ENCODE data around the gene TBC1D9. TPM values are rescaled to one million over a fixed set of nuclear protein-coding genes. Genes with fewer than 3 reads are reported as not detected.
A peak's percentile ranks its signal among the peaks of the same experiment; 100 is the strongest.

TBC1D9 gene
- polyA plus RNA-seq, 1 of the 3 experiments (the other 2 are of a cell fraction) = 13.5 TPM

DNA sequence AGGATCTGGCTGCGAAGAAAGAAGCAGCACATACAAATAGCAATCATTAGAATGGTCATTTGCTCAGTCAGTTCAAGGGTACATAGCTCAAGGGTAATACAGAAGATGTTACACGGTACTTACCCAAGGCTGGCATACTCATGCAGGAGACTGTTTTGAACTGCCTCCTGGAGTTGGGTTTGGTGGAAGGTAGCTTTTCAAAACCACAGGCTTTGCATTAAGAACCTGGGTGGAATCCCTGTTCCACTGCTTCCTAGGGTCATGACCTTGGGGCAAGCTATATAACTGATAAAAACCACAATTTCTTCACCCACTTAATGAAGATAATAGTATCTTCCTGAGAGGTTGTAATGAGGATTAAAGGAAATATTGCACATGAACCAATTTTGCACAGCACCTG, 36.5 kb downstream of the TBC1D9 start:
- H3K27ac ChIP-seq (ENCODE audit: low read depth in 2 of 2, low read length in 1 of 2) = peak overlapping the region in 1 of 2 experiments; percentile 82; a peak in 2 of 4 replicates
- ChIA-PET CTCF (no interaction called here), POLR2A (no interaction called here)
- no peaks in the 10 kb centered on the region for H3K27me3 ChIP-seq (ENCODE audit: insufficient read depth)
- DNase-seq = no peak
- no peaks in the 10 kb centered on the region for H3K9me3 ChIP-seq
- H2AFZ ChIP-seq (ENCODE audit: low read depth) = no peak overlapping the region
- no peak overlapping the region for H3K4me2 ChIP-seq
- TF ChIP-seq EZH2phosphoT487 (IDR thresholded peaks at IDR 0.05; ENCODE audit: borderline replicate concordance, low read depth) (no peak), MXI1 (IDR thresholded peaks at IDR 0.05; ENCODE audit: low read depth, low read length) (no peak), TAF1 (IDR thresholded peaks at IDR 0.05; ENCODE audit: borderline replicate concordance, low read depth, low read length) (no peak), RFX5 (IDR thresholded peaks at IDR 0.05; ENCODE audit: low read length) (no peak), GATA2 (CRISPR knock-in tag; IDR thresholded peaks at IDR 0.05) (no peak), ELF1 (IDR thresholded peaks at IDR 0.05) (no peak), RAD21 (IDR thresholded peaks at IDR 0.05; ENCODE audit: low read length) (no peak), FOXJ3 (CRISPR knock-in tag; IDR thresholded peaks at IDR 0.05) (no peak), TCF12 (IDR thresholded peaks at IDR 0.05) (no peak), RCOR1 (IDR thresholded peaks at IDR 0.05; ENCODE audit: low read length) (no peak), FOXM1 (IDR thresholded peaks at IDR 0.05; ENCODE audit: low read depth) (no peak), MEF2A (IDR thresholded peaks at IDR 0.05; ENCODE audit: borderline replicate concordance, low read depth) (no peak), NFIC (IDR thresholded peaks at IDR 0.05; ENCODE audit: borderline replicate concordance) (no peak), USF1 (IDR thresholded peaks at IDR 0.05; ENCODE audit: borderline replicate concordance, low read depth) (no peak), FOSL2 (IDR thresholded peaks at IDR 0.05; ENCODE audit: borderline replicate concordance, low read depth) (no peak)
- TF ChIP-seq, protein P1, sequence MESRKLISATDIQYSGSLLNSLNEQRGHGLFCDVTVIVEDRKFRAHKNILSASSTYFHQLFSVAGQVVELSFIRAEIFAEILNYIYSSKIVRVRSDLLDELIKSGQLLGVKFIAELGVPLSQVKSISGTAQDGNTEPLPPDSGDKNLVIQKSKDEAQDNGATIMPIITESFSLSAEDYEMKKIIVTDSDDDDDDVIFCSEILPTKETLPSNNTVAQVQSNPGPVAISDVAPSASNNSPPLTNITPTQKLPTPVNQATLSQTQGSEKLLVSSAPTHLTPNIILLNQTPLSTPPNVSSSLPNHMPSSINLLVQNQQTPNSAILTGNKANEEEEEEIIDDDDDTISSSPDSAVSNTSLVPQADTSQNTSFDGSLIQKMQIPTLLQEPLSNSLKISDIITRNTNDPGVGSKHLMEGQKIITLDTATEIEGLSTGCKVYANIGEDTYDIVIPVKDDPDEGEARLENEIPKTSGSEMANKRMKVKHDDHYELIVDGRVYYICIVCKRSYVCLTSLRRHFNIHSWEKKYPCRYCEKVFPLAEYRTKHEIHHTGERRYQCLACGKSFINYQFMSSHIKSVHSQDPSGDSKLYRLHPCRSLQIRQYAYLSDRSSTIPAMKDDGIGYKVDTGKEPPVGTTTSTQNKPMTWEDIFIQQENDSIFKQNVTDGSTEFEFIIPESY (IDR thresholded peaks at IDR 0.05; ENCODE audit: borderline replicate concordance, low read depth) = no peak
- no peak overlapping the region for H3K4me3 ChIP-seq (ENCODE audit: low read depth in 2 of 2, low read length in 1 of 2)
- H3K79me2 ChIP-seq (ENCODE audit: insufficient read depth) = peaks cover 48% of the 10 kb centered on the region; the same call in 1 of the 2 replicates
- peaks cover 6 to 28% of the 10 kb centered on the region in 2 experiments for H3K4me1 ChIP-seq (ENCODE audit: control insufficient read depth in 1 of 2, insufficient read depth in 2 of 2, low read depth in 1 of 2, low read length in 1 of 2)
- no peak overlapping the region for H3K9ac ChIP-seq
- H3F3A ChIP-seq (replicated peaks; ENCODE audit: insufficient read depth) = peaks cover 14% of the 10 kb centered on the region
- 100% methylated on average over 2 of the region's 2 CpGs for WGBS (ENCODE audit: low lambda C conversion rate)
- no peaks in the 10 kb centered on the region for H4K20me1 ChIP-seq (ENCODE audit: insufficient read depth)
- no peaks in the 10 kb centered on the region for H3K36me3 ChIP-seq (replicated peaks in 1 of 2; ENCODE audit: control insufficient read depth in 1 of 2, insufficient read depth in 2 of 2, low read length in 1 of 2)
- H3K9me2 ChIP-seq = no peaks in the 10 kb centered on the region

DNA sequence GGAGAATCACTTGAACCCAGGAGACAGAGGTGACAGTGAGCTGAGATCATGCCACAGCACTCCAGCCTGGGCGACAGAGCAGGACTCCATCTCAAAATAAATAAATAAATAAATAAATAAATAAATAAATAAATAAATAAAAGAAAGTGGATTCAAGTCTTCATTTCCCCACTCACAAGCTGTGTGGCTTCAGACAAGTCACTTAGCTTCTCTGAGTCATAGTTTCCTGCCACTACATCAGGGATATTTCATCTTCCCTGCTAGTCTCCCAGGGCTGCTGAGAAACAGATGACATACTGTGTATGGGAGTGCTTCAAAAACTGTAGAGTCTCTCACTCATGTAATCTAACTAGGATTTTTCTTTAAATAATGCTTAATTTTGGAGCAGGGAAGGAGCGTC, 37.2 kb downstream of the TBC1D9 start:
- no peaks in the 10 kb centered on the region for H3K36me3 ChIP-seq (replicated peaks in 1 of 2; ENCODE audit: control insufficient read depth in 1 of 2, insufficient read depth in 2 of 2, low read length in 1 of 2)
- CTCF ChIA-PET = no interaction called here
- 77% methylated on average over 2 of the region's 2 CpGs for WGBS (ENCODE audit: low lambda C conversion rate)
- H2AFZ ChIP-seq (ENCODE audit: low read depth) = no peak overlapping the region
- H3K4me1 ChIP-seq (ENCODE audit: control insufficient read depth in 1 of 2, insufficient read depth in 2 of 2, low read depth in 1 of 2, low read length in 1 of 2) = peaks cover 6 to 28% of the 10 kb centered on the region in 2 experiments
- DNase-seq = no peak
- no peak overlapping the region for H3K4me3 ChIP-seq (ENCODE audit: low read depth in 2 of 2, low read length in 1 of 2)
- peak; percentile 12; the same call in 1 of the 2 replicates for TF ChIP-seq PBX3 (IDR thresholded peaks at IDR 0.05)
- no peak for TF ChIP-seq SIN3A (IDR thresholded peaks at IDR 0.05; ENCODE audit: borderline replicate concordance, low read depth, low read length)
- no peak for TF ChIP-seq RFX5 (IDR thresholded peaks at IDR 0.05; ENCODE audit: low read length)
- TF ChIP-seq NRF1 (IDR thresholded peaks at IDR 0.05; ENCODE audit: low read depth, low read length) = no peak
- TF ChIP-seq GABPA (IDR thresholded peaks at IDR 0.05; ENCODE audit: low read depth) = no peak
- no peak for TF ChIP-seq SMC3 (IDR thresholded peaks at IDR 0.05; ENCODE audit: low read depth, low read length)
- no peak for TF ChIP-seq RCOR1 (IDR thresholded peaks at IDR 0.05; ENCODE audit: low read length)
- no peak for TF ChIP-seq YY1 (IDR thresholded peaks at IDR 0.05; ENCODE audit: low read depth)
- TF ChIP-seq TCF12 (IDR thresholded peaks at IDR 0.05) = peak; percentile 38; the same call in 1 of the 2 replicates
- no peak for TF ChIP-seq FOXJ3 (CRISPR knock-in tag; IDR thresholded peaks at IDR 0.05)
- 0 out of 2 replicates have a peak, but pooled peaks have one; percentile 7 for TF ChIP-seq FOSL2 (IDR thresholded peaks at IDR 0.05; ENCODE audit: borderline replicate concordance, low read depth)
- no peaks in the 10 kb centered on the region for H3K9me2 ChIP-seq
- H3K27me3 ChIP-seq (ENCODE audit: insufficient read depth) = no peaks in the 10 kb centered on the region
- peaks cover 14% of the 10 kb centered on the region for H3F3A ChIP-seq (replicated peaks; ENCODE audit: insufficient read depth)
- H3K27ac ChIP-seq (ENCODE audit: low read depth in 2 of 2, low read length in 1 of 2) = peak overlapping the region in 1 of 2 experiments; percentile 82; a peak in 2 of 4 replicates
- no peak overlapping the region for H3K4me2 ChIP-seq
- peaks cover 44% of the 10 kb centered on the region; the same call in 1 of the 2 replicates for H3K79me2 ChIP-seq (ENCODE audit: insufficient read depth)
- no peak overlapping the region for H3K9ac ChIP-seq
- H4K20me1 ChIP-seq (ENCODE audit: insufficient read depth) = no peaks in the 10 kb centered on the region
- no peaks in the 10 kb centered on the region for H3K9me3 ChIP-seq
- POLR2A ChIA-PET = no interaction called here

Data from SK-N-SH (cell line).